ENCODE measurements around the gene SYTL2.

- TF ChIP-seq CTCF (conservative IDR thresholded peaks at IDR 0.05 in 1 of 2, IDR thresholded peaks at IDR 0.05 in 1 of 2; ENCODE audit: low read depth in 1 of 2, low read length in 2 of 2) (no peak), EZH2 (IDR thresholded peaks at IDR 0.05; ENCODE audit: low read length, missing control alignments) (no peak)
These were observed 38.2 kb downstream of the SYTL2 start for GRCh38 chr11:85772695-85773094.
